Suppressor macrophage (primary cell): ENCODE measurements around the gene SFXN5.
"Not testable (repeated sequence)": the region's sequence is repeated elsewhere in the genome, so short reads cannot be mapped to it uniquely, and the experiment has no call there.

Experiments
- DNase-seq, 4 experiments: peaks; one replicate each; pipeline ENCODE4 v3.0.0-alpha.2; 2020 to 2022

The SFXN5 gene

DNA sequence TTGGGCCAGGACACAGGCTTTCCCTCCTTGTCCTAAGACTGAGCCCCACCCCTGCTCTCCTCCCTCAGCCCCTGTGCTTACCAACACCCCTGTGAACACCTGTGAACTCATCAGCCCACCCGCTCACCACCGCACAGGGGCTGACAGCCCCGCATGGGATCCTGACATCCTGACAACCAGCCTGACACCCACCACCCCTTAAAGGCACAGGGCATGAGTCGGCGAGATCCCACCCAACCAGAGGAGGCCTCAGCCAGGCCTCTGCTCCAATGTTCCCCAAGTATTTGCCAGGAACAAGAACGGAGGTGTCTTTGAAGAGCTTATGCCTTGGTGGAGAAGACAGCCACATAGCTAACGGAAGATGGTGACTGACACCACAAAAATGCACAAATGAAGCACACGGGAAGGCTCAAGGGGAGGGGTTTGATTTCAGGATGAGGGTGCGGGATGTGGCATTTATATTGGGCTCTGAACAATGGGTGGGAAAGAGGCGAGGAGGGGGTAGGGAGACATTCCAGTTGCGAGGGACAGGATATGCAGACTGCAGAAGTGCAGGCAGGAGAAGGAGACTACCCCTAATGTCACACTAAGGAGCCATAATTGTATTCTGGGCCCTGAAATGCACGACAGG lies 30.2 kb upstream of the SFXN5 start:
- no peak for DNase-seq

DNA sequence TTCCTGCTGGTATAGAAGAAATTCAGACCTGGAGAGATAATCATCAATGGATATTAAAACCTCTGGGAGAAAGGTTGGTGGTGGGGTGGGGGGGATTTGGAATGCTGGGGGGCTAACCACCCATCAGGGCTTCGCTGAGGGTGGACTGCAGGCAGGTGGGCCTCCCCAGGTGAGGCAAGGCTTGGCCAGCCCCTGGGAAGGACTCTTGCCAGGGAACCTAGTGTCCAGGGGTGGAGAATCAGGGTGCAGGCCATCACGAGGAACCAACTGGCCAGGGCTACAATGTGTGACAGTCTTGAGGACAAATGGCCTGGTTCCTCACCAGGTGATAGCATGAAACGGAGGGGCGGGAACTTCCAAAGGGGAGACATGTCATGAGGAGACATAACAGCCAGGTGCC lies 29.4 kb upstream of the SFXN5 start:
- DNase-seq, result no peak

DNA sequence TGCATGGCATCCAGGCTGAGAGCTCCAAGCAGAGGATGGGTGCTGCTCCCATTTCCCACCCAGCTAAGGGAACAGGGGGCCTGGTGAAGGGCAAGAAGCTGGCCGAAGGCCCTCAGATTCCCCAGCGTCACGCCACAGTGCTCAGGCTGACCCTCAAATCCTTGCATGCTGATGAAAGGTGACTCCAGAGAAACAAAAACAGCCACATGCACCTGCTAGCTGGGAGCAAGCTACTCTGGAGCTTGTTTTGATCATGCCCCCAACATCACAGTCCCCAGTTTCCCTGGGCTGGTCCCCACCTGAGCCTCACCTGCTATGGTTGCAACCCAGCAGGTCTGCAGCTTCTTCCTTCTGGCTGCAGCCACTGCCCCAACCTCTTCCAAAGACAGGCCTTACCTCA lies 28.0 kb upstream of the SFXN5 start:
- DNase-seq, result no peak

DNA sequence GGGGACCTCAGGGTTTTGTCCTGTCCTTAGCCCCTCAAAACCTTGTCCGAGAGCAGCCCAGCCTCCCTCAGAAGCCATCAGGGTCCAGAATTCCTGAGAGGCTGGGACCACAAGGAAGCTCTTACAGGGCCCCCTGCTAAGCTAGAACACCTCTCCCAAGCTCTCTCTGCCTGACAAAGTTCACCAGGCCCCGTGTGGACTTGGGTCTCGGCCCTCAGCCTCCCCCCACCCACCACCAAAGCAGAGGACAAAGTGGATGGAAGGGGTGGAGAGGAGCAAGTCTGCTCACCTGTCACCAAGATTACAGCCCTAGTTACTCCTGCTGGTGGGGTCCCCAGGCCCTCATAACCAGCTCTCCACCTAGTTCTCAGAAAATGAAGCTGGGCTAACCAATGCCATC lies 24.4 kb upstream of the SFXN5 start:
- DNase-seq, result no peak

DNA sequence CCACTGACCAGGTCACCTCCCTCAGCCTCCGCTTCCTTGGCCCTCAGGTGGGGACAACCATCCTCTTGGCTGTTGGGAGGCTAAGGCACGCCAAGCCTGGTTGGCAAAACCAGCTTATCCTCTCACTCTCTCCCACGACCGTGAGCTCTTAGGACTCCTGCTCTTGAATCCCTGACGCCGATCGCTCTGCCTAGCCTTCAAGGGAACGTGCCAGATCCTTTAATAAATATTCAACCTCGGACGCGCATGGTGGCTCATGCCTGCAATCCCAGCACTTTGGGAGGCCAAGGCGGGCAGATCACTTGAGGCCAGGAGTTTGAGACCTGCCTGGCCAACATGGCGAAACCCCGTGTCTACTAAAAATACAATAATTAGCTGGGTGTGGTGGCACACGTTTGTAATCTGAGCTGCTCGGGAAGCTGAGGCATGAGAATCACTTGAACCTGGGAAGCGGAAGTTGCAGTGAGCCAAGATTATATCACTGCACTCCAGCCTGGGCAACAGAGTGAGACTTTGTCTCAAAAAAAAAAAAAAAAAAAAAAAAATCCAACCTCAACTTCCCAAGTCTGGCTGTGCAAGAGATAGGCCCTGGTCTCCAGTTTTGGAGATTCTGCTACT lies 22.2 kb upstream of the SFXN5 start:
- DNase-seq, result not testable (repeated sequence)

DNA sequence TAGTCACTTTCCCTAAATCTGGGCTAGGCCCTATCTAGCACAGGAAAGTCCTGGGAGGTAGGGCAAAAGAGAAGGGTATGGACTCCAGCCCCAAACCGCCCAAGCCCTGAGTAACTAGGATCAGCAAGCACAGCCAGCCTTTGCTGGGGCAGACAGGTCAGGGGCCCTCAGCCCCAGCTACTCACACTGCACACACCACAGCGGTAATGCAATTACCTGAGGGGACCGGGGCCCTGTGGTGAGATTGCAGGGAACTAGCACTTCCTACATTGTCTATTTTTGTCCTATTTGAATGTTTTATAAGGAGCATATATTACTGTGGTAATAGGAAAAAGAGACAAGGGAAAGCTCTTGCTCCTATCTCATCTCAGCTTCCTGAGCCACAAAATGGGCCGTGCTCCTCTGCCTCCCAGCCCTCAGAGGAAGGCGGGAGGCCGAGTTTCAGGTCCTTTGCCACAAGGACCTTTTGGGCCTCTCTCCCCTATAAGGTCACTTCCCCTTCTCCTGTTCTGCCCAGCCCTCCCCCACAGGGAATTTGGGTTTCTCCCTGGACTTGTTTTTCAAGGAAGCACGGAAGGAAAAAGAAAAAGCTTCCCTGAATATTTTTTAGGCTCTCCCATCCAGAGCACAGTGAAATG lies 20.8 kb upstream of the SFXN5 start:
- DNase-seq, result peak in 2 of 4 experiments; percentile 5 to 13

DNA sequence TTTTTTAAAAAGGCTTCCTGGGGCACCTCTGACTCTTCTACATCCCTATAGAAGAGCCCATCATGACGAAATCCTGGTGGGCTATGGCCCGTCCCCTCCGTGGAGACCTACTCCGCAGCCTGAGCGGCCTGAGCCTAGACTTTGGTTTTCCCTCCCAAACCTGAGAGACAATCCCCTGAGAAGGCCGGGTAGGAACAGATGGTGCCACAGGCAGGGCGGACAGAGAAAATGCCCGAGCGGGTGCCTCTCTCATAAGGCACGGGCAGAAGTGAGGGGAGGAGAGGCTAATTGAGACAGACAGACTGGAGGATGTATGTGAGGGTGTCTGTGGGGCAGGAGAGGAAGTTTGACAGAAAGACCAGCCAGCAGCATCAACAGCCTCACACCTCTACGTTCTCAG lies 20.2 kb upstream of the SFXN5 start:
- DNase-seq, result no peak

DNA sequence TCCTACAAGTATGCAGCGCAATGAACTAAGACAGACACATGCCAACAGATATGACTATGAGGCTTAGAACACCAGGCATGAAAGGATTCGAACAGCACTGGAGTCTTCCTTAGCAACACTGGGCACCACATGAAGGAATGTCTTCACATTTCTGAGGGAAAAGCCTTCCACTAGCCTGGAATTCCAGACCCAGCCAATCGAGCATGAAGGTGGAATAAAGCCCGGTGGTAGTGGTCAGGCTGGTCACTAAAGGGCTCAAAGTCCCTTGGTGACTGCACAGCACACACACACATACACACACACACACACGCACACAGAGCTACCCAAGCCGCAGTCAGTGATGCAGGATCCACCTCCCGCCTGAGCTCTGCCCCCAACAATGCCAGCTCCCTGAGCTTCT lies 19.7 kb upstream of the SFXN5 start:
- no peak for DNase-seq

DNA sequence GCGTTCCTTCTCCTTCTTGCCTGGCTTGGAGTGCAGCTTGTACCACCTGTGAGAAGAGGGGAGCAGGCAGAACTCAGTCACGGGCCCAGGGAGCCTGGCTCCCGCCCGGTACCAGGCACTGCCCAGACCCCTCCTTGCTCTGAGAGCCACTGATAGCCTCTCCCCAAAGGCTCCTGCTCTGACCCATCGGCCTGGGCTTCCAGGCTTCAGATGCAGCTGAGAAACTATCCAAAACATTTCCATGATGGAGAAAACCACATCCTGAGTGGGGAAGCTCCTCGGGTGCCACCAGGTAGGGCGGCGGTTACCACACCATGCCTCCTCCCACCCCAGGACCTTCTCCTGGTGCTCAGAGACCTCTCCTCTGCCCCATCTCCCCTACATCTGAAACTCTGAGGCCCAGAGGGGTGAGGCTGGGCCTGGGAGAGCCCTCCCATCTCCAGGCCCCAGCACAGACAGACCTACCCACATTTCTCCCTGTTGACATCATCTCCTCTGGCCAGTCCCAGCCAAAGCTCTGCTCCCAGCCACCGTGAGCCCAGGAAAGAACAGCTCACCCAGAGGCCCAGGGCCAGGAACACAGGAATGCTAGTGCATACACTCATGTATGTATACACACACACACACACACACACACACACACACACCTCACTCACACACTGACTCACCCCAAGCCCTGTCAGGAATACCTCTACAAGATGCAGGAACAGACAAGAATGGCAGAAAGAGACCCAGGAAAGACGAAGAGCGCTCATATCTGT lies 17.9 kb upstream of the SFXN5 start:
- no peak for DNase-seq

DNA sequence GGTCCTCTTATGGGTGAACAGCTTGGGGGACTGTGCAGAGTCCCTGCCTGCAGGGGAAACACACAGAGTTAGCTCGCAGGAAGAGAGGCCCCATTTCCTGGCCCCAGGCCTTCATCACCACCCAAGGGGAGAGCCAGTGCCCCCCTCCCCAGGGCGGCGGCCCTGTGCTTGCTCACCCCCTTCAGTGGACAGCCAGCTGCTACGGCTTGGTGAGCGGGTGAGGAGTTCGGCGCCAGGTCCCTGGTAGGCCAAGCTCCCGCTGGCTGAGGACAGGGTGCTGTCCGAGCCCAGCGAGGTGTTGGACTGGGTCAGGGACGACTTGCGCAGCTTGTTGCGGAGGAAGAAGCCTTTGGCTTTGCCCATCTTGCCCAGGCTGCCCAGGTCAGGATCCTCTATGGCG lies 17.2 kb upstream of the SFXN5 start:
- no peak for DNase-seq

DNA sequence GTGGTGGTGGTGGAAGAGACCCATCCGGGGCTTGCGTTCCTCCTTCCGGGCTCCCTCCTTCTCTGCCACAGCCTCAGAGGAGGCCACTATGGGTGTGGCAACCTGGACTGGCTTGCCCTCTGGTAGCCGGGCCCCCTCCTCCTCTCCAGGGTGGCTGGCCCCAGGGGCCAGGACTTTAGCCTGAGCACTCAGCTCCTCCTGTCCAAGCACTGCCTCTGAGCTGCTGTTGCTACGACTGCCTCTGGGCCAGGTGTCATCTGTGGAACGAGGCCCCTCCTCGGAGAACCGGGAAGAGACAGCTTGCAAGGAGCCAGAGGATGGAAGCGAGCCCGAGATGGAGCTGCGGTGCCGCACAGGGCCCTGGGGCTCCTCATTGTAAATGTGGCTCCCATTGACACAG lies 16.7 kb upstream of the SFXN5 start:
- no peak for DNase-seq

DNA sequence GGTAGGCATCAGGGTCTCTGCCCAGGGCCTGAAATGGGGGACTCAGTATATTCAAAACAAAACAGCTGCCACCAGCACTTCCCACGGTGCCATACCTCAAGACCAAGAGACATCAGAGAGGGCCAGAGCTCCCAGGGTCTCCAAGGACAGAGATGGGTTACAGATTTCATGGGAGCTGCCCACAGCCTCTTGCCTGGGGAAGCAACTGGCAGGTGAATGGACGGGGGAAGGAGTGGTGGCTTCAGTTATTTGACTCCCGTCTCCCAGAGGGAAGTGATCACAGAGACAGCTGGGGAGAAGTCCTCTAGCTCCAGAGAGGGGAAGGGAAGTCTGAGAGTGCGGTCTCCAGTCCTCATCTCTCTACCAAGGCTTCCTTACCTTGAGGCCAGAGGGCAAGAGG lies 15.8 kb upstream of the SFXN5 start:
- no peak for DNase-seq

DNA sequence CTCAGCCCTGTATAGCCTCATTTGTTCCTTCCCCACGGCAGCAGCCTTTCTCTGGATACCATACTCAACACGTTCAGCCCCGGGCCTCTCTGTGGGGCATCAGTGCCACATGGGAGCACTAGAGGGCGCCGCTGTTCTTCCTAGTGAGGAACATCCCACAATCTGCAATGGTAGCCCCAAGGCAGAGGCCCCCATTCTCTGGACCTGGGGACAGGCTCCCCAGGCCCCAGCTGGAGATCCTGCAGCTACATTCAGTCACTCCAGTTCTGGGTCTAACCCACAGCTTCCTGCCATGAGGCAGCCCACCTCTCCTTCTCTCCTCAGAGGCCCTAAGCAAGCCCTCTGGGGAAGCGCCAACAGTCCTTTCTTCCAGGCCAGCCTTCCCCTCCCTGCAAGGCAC lies 14.2 kb upstream of the SFXN5 start:
- DNase-seq, result peak; percentile 84 to 91 (median 91)

DNA sequence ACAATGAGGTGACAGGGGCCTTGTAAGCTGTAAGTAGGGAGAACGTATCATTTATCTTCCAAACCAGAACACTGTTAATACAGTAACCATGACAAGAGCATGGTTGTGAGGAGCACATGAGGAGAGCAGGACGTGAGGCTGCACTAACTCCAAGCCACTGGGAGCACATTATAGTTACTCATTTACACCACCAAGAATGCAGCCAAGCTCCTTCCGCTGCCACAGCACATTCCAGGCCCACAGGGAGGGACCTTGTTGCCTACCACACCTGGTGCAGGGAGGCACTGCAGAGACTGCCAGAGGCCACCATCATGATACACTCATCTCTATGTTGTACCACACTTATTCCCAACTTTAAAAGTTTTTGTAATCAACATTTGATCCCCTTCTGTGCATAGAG lies 13.5 kb upstream of the SFXN5 start:
- no peak for DNase-seq

DNA sequence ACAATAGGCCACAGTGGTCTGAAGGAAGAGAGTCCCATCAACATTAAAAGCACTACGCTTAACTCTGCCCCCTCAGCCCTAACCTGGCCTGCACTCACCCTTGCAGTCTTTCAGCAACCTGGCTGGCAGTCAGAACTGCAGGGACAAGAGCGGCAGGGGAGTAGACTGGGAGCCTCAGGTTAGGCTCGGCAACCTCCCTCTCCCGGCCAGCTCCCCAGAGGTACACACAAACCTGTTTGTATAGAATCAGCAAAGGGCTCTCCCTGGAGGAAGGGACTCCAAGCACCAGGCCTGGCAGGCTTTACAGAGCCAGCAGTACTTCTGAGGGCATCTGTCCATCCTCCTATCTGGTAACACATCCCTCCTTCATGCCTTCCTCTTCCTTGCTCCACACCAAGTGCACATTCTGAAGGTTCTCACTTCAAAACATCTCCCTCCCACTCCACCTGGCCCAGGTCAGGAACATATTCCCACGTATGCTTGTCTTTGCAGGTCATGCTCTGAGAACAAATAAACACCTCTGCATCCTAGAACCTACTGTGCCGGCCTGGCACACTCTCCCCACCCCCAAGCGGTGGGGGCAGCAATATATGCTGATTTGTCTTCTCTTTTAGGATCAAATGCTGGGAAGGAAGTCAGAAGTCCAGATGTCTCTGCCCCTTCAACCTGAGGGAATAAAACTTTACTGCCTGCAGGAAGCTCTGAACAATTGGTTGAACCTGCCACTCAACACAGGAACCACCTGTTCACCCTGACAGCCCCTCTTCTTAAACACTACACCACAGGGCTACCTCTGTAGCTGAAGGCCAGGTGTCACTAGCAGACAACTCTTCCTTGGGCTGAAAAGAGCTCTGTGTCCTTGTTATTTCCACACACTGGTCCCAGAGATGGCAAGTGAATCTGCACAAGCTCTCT lies 12.6 kb upstream of the SFXN5 start:
- no peak for DNase-seq

DNA sequence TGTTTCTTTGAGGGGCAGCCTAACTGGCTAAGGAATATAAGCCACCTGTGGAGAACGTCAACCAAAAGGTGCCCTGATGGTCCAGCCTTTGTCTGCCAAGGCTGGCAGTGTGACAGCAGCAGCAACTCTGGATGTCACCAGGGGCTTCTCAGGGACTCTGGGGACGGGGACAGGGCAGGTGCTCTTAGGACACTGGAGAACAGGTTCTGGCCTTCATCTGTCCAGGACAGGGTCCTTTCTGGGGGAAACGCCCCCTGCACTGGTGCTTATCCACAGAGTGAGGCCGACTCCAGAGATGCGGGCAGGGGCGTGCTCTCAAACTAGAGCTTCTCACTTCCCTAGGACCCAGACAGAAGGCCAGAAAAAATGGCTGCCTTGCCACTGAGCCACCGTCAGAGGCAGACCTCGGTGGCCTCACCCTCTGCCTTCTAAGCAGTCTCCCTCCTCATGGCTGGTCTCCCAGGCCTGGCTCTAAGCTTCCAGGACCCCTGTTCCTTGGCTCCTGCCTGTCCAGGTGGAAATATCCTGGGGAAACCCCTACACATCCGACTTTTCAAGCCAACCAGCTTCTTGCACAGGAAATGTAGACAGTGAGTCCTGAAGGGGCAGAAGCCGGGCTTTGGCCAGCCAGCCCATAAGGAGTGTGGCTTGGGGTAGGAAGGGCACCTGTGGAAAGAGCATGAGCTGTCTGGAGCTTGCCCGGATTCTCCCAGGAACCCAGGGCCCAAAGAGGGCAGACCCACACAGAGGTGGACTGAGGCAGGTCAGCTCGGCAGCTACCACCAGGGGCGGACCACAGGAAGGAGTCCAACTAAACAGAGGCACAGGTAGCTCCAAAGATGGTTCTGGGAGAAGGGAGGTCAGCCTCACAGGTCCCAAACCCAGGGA lies 11.3 kb upstream of the SFXN5 start:
- DNase-seq, result no peak

DNA sequence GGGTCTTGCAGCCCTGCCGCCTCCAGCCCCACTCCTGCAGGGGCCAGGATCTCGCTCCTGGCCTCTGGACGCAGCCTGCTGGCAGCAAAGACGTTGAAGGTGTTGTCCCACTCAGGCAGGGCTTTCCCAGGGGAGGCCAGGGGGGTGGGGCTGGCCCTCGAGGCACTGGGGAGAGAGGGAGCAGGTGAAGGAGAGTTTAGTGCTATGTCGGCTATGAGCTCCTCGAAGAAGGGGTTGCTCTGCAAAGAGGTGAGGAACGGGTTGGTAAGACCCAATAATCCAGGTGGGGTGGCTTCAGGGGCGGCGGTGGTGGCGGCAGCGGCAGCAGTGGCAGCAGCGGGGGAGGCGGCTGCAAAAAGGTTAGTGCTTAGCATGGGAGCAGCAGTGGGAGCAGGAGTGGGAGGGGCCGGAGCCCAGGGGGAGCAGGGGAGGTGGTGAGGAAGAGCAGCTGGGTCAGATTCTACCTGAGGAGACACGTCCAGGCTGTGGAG lies 9.7 kb upstream of the SFXN5 start:
- no peak for DNase-seq

DNA sequence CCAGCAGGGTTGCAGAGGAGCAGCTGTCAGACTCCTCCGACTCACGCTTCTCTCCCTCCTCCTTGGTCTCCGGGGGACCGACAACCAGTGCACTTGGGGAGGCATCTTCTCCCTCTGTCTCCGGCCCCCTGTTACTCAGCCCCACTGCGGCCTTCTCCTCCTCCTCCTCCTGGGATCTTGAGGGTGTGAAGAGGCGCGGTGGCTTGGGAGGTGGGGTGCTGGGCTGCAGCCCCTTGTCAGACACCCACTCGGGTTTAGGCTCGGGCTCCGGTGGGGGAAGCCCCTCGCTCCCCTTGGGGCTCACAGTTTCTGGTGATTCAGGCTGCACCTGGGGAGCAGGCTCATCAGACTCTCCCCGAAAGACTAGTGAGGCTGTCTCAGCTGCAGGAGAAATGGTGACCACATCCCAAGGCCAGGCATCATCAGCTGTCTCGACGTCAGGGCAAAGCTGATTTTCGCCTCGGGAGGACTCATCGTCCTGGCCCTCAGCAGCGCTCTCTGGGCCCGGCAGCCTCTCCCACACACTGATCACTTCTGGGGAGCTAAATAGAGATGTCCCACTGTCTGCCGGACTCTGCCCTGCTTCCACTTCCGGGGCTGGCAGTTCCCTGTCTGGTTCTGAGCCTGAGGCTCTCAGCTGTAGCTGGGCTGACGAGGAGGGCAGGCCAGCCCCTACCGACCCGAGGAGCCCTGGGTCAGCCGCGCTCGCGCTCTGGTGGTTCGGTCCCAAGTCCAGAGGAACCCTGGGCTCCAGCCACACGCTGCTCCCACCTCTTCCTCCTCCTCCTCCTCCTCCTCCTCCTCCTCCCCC lies 9.0 kb upstream of the SFXN5 start:
- DNase-seq, result no peak

DNA sequence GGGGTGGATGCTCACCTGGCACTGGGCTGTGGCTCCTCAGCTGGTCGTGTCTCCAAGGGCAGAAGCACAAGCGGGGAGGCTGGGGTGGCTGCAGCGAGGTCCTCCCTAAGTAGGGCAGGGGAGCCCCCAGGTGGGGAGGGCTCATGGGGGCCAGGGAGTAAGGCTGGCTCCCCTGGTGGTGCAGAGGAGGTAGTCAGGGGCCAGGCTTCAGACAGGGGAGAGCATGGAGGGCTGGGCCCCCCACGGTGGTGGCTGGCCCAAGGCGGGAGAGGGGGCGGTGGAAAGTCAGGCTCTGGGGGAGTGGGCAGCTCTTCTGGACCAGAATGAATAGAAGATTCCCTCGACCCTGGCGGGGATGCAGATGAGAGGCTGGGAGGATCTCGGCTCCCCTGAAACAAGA lies 8.1 kb upstream of the SFXN5 start:
- DNase-seq, result no peak
